ENCODE measurements around the gene AVL9.

DNA sequence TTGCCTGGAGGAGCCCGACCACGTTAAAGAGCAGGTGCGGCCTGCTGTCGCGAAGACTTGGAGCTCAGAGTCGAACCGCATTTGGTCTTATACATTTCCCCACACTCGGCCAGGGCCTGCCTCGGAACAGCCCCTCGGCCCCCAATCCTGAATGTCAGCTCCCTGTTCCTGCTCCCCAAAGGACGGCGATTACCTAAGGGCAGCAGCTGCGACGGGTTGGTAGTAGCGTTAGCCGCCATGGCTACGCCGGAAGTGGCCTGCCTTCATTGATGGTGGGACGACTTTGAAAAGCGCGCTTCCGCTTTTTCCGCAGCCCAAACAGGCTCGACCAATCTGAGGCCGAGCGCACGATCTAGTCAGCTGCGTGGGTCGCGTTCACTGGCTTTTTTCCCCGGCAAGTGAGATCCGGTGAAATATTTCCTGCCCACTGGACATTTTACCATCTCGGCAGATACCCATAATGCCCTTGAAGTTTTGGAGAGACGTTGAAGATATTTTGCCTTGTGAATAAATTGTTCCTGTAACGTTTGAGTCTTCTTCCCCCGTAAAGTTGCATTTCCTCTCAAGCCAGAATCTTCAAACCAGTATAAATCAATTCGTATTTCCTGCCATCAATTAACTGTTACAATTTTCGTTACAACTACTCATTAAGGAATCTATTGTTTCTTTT is 5.0 kb upstream of the AVL9 start, which contains the start of gene LSM5:
- TF ChIP-seq CTCF (IDR thresholded peaks at IDR 0.05) (no peak), POLR2A (IDR thresholded peaks at IDR 0.05) (no peak), POLR2AphosphoS5 (IDR thresholded peaks at IDR 0.05) (peak; percentile 22 to 82 (median 64))

All from sigmoid colon (tissue), 4 donors.